ENCODE data around the gene OTX2.

Gene OTX2

GRCh38 chr14:56796259-56796658 is 14.0 kb downstream of the OTX2 start:
- no peak for DNase-seq (ENCODE audit: low read depth in 2 of 2)

GRCh38 chr14:56795284-56795622 is 15.0 kb downstream of the OTX2 start:
- DNase-seq (ENCODE audit: low read depth in 2 of 2): no peak

GRCh38 chr14:56794557-56795283 is 15.6 kb downstream of the OTX2 start:
- no peak for DNase-seq (ENCODE audit: low read depth in 2 of 2)

- DNase-seq (ENCODE audit: low read depth in 2 of 2): no peak
Measured at GRCh38 chr14:56794088-56794556, 16.2 kb downstream of the OTX2 start.

GRCh38 chr14:56789955-56790354 is 20.3 kb downstream of the OTX2 start:
- no peak for DNase-seq (ENCODE audit: low read depth in 2 of 2)

GRCh38 chr14:56787530-56787929 is 22.7 kb downstream of the OTX2 start:
- DNase-seq (ENCODE audit: low read depth in 2 of 2): no peak

GRCh38 chr14:56782711-56783110 is 27.6 kb downstream of the OTX2 start:
- no peak for DNase-seq (ENCODE audit: low read depth in 2 of 2)

GRCh38 chr14:56774503-56774902 is 35.8 kb downstream of the OTX2 start:
- DNase-seq (ENCODE audit: low read depth in 2 of 2): no peak

- no peak for DNase-seq (ENCODE audit: low read depth in 2 of 2)
Measured at GRCh38 chr14:56770512-56770911, 39.8 kb downstream of the OTX2 start.

GRCh38 chr14:56760164-56760914 is 49.9 kb downstream of the OTX2 start:
- DNase-seq (ENCODE audit: low read depth in 2 of 2): no peak

GRCh38 chr14:56759633-56760032 is 50.6 kb downstream of the OTX2 start:
- no peak for DNase-seq (ENCODE audit: low read depth in 2 of 2)

GRCh38 chr14:56759094-56759493 is 51.2 kb downstream of the OTX2 start:
- DNase-seq (ENCODE audit: low read depth in 2 of 2): no peak

- no peak for DNase-seq (ENCODE audit: low read depth in 2 of 2)
Measured at GRCh38 chr14:56754921-56755320, 55.4 kb downstream of the OTX2 start.

GRCh38 chr14:56753396-56753795 is 56.9 kb downstream of the OTX2 start:
- DNase-seq (ENCODE audit: low read depth in 2 of 2): no peak

- DNase-seq (ENCODE audit: low read depth in 2 of 2): no peak
Measured at GRCh38 chr14:56752428-56752827, 57.9 kb downstream of the OTX2 start.

GRCh38 chr14:56751471-56751870 is 58.8 kb downstream of the OTX2 start:
- no peak for DNase-seq (ENCODE audit: low read depth in 2 of 2)

Data from stimulated activated CD8-positive, alpha-beta memory T cell treated with anti-CD3 and anti-CD28 coated beads, Interleukin-7, amount 100 ng/mL, for 1 hour (primary cell).